AG10803 (cell line): ENCODE measurements around the gene DAZL.

Source experiments
- DNase-seq: peaks from one replicate; pipeline ENCODE4 v3.0.0; 2010; ENCODE audit warnings: low read depth
- H3K4me3 ChIP-seq: 2 replicates; pipeline ENCODE4 v1.5.1; 2011; ENCODE audit warnings: mild to moderate bottlenecking, low read length, control low read depth
- CTCF ChIP-seq: conservative IDR thresholded peaks from 2 replicates; pipeline ENCODE4 v1.5.1; 2011; ENCODE audit warnings: mild to moderate bottlenecking, low read length, control low read depth, inconsistent platforms

The DAZL gene

GRCh38 chr3:16604887-16605602, at the start of gene DAZL:
TSS of gene DAZL (minus strand) at chr3:16605423. CDS start at chr3:16605205, 218 bp downstream.
- H3K4me3 ChIP-seq: no peak within 1 kb of the TSS
- DNase-seq: no peak
- TF ChIP-seq CTCF: no peak

- TF ChIP-seq CTCF: no peak
- H3K4me3 ChIP-seq: no peak overlapping the region
- DNase-seq: no peak
Observed at GRCh38 chr3:16654976-16655375, 49.8 kb upstream of the DAZL start.

- no peak for TF ChIP-seq CTCF
- H3K4me3 ChIP-seq: no peak overlapping the region
- DNase-seq: no peak
Observed at GRCh38 chr3:16653712-16654111, 48.5 kb upstream of the DAZL start.

GRCh38 chr3:16647668-16648067, 42.4 kb upstream of the DAZL start:
- no peak for TF ChIP-seq CTCF
- DNase-seq: no peak
- no peak overlapping the region for H3K4me3 ChIP-seq

GRCh38 chr3:16639806-16640205, 34.6 kb upstream of the DAZL start:
- no peak overlapping the region for H3K4me3 ChIP-seq
- DNase-seq: no peak
- TF ChIP-seq CTCF: no peak

GRCh38 chr3:16633948-16634347, 28.7 kb upstream of the DAZL start:
- no peak overlapping the region for H3K4me3 ChIP-seq

More at GRCh38 chr3:16633948-16634347, 28.7 kb upstream of the DAZL start:
- TF ChIP-seq CTCF: no peak
- no peak for DNase-seq
